ENCODE results near the gene DNMT3A. TPM values are rescaled to one million over a fixed set of nuclear protein-coding genes. Genes with fewer than 3 reads are reported as not detected.
"Not testable (repeated sequence)": the region's sequence is repeated elsewhere in the genome, so short reads cannot be mapped to it uniquely, and the experiment has no call there.

The DNMT3A gene
- total RNA-seq, 1 donor from 2014 or later = 113 TPM

- no peak for DNase-seq (ENCODE audit: low read depth, low spot score)
- TF ChIP-seq, protein P1, sequence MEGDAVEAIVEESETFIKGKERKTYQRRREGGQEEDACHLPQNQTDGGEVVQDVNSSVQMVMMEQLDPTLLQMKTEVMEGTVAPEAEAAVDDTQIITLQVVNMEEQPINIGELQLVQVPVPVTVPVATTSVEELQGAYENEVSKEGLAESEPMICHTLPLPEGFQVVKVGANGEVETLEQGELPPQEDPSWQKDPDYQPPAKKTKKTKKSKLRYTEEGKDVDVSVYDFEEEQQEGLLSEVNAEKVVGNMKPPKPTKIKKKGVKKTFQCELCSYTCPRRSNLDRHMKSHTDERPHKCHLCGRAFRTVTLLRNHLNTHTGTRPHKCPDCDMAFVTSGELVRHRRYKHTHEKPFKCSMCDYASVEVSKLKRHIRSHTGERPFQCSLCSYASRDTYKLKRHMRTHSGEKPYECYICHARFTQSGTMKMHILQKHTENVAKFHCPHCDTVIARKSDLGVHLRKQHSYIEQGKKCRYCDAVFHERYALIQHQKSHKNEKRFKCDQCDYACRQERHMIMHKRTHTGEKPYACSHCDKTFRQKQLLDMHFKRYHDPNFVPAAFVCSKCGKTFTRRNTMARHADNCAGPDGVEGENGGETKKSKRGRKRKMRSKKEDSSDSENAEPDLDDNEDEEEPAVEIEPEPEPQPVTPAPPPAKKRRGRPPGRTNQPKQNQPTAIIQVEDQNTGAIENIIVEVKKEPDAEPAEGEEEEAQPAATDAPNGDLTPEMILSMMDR (conservative IDR thresholded peaks at IDR 0.05) = no peak
- no peaks in the 10 kb centered on the region for H3K27me3 Mint-ChIP-seq (ENCODE audit: low read depth)
- peak overlapping the region; percentile 87 for H3K27ac Mint-ChIP-seq (ENCODE audit: unreplicated experiment)
- H3K36me3 Mint-ChIP-seq (ENCODE audit: low read depth) = no peaks in the 10 kb centered on the region
- peaks cover 22% of the 10 kb centered on the region for H3K4me1 Mint-ChIP-seq
- no peaks in the 10 kb centered on the region for H3K9me3 Mint-ChIP-seq
- H3K4me3 Mint-ChIP-seq = no peak overlapping the region
Observed at GRCh38 chr2:25213229-25213628, 128.5 kb downstream of the DNMT3A start.

- H3K27ac Mint-ChIP-seq (ENCODE audit: unreplicated experiment); DNase-seq (ENCODE audit: low read depth, low spot score); H3K27me3 Mint-ChIP-seq (ENCODE audit: low read depth); H3K9me3 Mint-ChIP-seq; H3K4me3 Mint-ChIP-seq; H3K36me3 Mint-ChIP-seq (ENCODE audit: low read depth): not testable (repeated sequence)
- H3K4me1 Mint-ChIP-seq = peaks cover 25% of the 10 kb centered on the region
Observed at GRCh38 chr2:25210923-25211322, 130.8 kb downstream of the DNMT3A start.

GRCh38 chr2:25207078-25207545 lies 134.6 kb downstream of the DNMT3A start:
- Mint-ChIP-seq H3K36me3 (ENCODE audit: low read depth) (no peaks in the 10 kb centered on the region), H3K4me3 (no peak overlapping the region), H3K27ac (ENCODE audit: unreplicated experiment) (no peak overlapping the region), H3K9me3 (no peaks in the 10 kb centered on the region), H3K27me3 (ENCODE audit: low read depth) (no peaks in the 10 kb centered on the region), H3K4me1 (peaks cover 14% of the 10 kb centered on the region)
- no peak for DNase-seq (ENCODE audit: low read depth, low spot score)
- TF ChIP-seq, protein P1 (conservative IDR thresholded peaks at IDR 0.05) = no peak

GRCh38 chr2:25204190-25204838 lies 137.4 kb downstream of the DNMT3A start:
- no peak for DNase-seq (ENCODE audit: low read depth, low spot score)

DNA sequence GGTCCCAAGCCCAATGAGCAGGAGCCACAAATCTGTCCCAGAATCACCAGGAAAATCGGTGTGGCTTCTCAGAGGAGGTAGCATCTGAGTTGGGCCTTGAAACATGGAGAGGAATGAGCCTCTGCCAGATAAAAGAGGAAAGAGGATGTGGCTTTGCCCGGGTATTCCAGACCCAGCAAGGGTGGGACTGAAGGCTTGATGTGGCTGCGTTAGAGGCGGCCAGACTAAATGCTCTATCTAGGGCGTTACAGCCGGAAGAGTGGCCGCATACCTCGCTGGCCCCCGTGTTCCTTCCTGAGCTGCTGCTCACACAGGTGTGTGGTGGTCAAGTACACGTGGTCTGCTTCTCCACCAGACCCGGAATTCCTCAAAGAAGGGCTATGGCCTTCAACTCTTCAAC lies 139.4 kb downstream of the DNMT3A start:
- no peak for DNase-seq (ENCODE audit: low read depth, low spot score)
- no peaks in the 10 kb centered on the region for H3K27me3 Mint-ChIP-seq (ENCODE audit: low read depth)
- peak overlapping the region; percentile 63 for H3K27ac Mint-ChIP-seq (ENCODE audit: unreplicated experiment)
- no peaks in the 10 kb centered on the region for H3K36me3 Mint-ChIP-seq (ENCODE audit: low read depth)
- no peak overlapping the region for H3K4me3 Mint-ChIP-seq
- TF ChIP-seq, protein P1 (conservative IDR thresholded peaks at IDR 0.05) = no peak
- peaks cover 17% of the 10 kb centered on the region for H3K4me1 Mint-ChIP-seq
- H3K9me3 Mint-ChIP-seq = no peaks in the 10 kb centered on the region

More at GRCh38 chr2:25204190-25204838, 137.4 kb downstream of the DNMT3A start:
- Mint-ChIP-seq H3K27me3 (ENCODE audit: low read depth) (no peaks in the 10 kb centered on the region), H3K36me3 (ENCODE audit: low read depth) (no peaks in the 10 kb centered on the region), H3K27ac (ENCODE audit: unreplicated experiment) (no peak overlapping the region), H3K4me3 (no peak overlapping the region), H3K9me3 (no peaks in the 10 kb centered on the region), H3K4me1 (peaks cover 5% of the 10 kb centered on the region)
- TF ChIP-seq, protein P1 (conservative IDR thresholded peaks at IDR 0.05) = no peak

DNA sequence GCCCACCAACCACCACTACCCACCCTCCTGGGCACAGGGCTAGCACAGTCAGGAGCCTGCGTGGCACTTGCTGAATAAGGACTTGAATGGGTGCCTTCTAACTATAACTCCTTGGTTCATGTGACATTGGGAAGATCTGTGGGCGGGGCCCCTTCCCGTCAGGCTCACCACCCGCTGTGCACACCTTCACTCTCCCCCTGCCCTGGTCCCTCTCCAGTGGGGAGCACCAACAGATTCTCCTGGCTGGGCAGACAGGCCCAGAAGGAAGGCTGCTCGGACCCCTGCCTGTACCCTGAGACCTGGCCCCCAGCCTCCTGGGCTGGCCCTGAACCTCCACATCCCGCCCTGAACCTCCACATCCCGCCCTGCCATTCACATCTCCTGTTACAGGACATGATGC lies 139.9 kb downstream of the DNMT3A start:
- Mint-ChIP-seq H3K4me1 (peaks cover 18% of the 10 kb centered on the region), H3K9me3 (no peaks in the 10 kb centered on the region), H3K27ac (ENCODE audit: unreplicated experiment) (no peak overlapping the region), H3K27me3 (ENCODE audit: low read depth) (no peaks in the 10 kb centered on the region), H3K4me3 (no peak overlapping the region), H3K36me3 (ENCODE audit: low read depth) (no peaks in the 10 kb centered on the region)
- no peak for DNase-seq (ENCODE audit: low read depth, low spot score)
- TF ChIP-seq, protein P1 (conservative IDR thresholded peaks at IDR 0.05) = no peak
